A204.1 (cell line): ENCODE data around the gene RABGAP1L.
"Not testable (repeated sequence)": the region's sequence is repeated elsewhere in the genome, so short reads cannot be mapped to it uniquely, and the experiment has no call there.

Source experiments
- FAIRE-seq: peaks from 2 replicates; lab custom pipeline; 2012; peaks lifted over from hg19 to GRCh38; lab: Jason Lieb, UNC

RABGAP1L gene

DNA sequence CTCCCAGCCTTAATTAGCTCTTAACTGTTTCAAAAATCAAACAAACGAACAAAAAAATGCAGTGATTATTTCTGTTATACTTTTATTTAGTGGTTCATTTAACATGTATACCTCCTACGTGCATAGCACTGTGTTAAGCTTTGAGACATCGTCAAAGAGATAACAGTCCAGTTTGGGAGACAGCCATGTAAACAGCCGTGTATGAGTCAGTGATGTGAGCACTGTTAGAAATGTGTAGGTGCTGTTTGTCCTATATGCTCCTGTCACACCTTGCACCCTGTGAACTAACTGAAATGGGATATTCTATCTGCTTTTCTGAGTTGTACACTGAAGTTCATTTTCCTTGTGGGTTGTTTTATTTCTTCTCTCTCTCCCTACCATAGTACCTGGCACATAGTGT, 730.7 kb downstream of the RABGAP1L start:
- FAIRE-seq: no peak

GRCh38 chr1:174892016-174892415, 732.7 kb downstream of the RABGAP1L start:
- FAIRE-seq: no peak

GRCh38 chr1:174894117-174894762, 734.9 kb downstream of the RABGAP1L start:
- FAIRE-seq: no peak

DNA sequence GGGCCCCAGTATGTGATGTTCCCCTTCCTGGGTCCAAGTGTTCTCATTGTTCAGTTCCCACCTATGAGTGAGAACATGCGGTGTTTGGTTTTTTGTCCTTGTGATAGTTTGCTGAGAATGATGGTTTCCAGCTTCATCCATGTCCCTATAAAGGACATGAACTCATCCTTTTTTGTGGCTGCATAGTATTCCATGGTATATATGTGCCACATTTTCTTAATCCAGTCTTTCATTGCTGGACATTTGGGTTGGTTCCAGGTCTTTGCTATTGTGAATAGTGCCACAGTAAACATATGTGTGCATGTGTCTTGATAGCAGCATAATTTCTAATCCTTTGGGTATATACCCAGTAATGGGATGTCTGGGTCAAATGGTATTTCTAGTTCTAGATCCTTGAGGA, 736.3 kb downstream of the RABGAP1L start:
- FAIRE-seq: not testable (repeated sequence)

GRCh38 chr1:174898102-174898797, 738.9 kb downstream of the RABGAP1L start:
- FAIRE-seq: no peak

GRCh38 chr1:174900317-174900716, 741.0 kb downstream of the RABGAP1L start:
- FAIRE-seq: no peak

GRCh38 chr1:174902531-174903099, 743.3 kb downstream of the RABGAP1L start:
- no peak for FAIRE-seq

DNA sequence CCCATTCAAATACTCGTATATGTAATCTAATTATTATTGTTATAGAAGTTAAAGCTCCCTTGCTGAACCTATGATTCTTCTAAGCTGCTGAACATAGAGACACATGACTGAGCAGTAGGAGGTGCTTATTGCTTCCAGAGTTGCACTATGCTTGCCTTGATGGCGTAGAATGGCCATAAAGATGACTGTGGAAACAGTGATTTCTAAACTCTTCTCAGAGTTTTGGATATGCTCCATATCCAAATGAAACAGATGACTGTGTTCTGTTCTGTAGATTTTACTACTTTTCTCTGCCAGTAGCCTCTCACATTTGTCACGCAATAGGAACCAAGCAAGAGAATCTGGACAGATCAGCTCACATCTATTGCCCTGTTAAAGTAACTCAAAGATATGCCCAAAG, 752.3 kb downstream of the RABGAP1L start:
- FAIRE-seq: no peak

DNA sequence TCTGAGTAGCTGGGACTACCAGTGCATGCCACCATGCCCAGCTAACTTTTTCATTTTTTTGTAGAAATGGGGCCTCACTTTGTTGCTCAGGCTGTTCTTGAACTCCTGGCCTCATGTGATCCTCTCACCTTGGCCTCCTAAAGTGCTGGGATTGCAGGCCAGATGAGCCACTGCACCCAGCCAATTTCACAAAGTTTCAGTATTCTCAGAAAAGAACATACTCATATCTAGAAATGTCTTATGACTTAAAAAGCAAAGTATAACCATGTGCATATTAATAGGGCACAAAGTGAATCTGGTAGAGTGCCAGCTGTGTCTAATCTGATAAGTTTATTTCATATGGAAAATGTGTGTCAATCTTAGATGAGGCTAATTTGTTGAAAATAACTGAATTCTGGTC, 752.9 kb downstream of the RABGAP1L start:
- no peak for FAIRE-seq

DNA sequence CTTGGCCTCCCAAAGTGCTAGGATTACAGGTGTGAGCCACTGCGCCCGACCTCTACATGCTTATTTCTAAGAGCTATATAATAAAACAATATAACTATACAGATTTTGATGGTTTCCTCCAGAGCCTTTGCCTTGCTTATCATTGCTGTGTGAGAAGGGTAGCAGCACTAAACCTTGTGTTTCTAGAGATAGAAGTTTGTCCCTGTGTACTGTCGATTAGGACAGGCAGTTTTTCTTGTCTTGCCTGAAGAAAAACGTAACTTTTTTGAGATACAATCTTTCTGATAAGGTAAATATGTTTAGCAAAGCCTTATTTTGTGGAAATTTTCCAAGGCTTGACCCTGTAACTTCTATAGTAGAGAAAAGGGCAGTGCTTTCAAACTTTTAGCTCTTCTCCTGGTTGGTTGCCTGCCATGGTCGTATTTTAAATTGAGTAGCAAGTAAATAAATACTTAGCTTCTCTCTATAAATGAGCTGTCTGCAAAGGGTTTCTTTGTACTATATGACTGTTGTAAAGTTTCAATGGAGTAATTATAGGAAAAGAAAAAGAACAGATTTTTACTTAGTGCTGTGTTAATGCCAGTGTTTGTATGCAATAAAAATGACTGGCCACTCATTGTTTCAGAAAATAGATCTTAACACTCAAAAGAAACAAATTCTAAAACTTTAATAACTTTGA, 754.0 kb downstream of the RABGAP1L start:
- no peak for FAIRE-seq

GRCh38 chr1:174914991-174915390, 755.7 kb downstream of the RABGAP1L start:
- FAIRE-seq: no peak

DNA sequence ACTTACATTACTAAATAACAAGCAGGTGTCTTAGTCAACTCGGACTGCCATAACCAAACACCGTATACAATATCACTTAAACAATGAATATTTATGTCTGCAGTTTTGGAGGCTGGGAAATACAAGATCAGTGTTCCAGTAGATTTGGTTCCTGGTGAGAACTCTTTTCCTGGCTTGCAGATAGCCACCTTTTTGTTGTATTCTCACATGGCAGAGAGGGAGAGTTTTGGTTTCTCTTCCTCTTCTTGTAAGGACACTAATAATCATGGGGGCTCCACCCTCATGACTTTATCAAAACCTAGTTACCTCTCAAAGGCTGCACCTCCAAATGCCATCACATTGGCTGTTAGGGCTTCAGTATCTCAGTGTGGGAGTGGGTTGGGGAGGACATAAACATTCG, 757.5 kb downstream of the RABGAP1L start:
- FAIRE-seq: no peak

DNA sequence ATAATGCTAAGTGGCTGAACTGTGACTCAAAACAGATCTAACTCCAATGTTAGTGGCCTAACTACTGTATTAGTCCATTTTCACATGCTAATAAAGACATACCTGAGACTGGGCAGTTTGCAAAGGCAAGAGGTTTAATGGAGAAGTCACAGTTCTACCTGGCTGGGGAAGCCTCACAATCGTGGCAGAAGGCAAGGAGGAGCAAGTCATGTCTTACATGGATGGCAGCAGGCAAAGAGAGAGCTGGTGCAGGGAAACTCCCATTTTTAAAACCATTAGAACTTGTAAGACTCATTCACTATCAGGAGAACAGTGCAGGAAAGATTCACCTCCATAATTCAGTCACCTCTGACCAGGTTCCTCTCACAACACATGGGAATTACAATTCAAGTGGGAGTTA, 760.8 kb downstream of the RABGAP1L start:
- no peak for FAIRE-seq

GRCh38 chr1:174922121-174922520, 762.8 kb downstream of the RABGAP1L start:
- no peak for FAIRE-seq

GRCh38 chr1:174923820-174924219, 764.5 kb downstream of the RABGAP1L start:
- FAIRE-seq: no peak

GRCh38 chr1:174928541-174928940, 769.2 kb downstream of the RABGAP1L start:
- FAIRE-seq: no peak

GRCh38 chr1:174931214-174931613, 771.9 kb downstream of the RABGAP1L start:
- no peak for FAIRE-seq

- FAIRE-seq: no peak
These were observed 773.3 kb downstream of the RABGAP1L start for GRCh38 chr1:174932587-174932986.

DNA sequence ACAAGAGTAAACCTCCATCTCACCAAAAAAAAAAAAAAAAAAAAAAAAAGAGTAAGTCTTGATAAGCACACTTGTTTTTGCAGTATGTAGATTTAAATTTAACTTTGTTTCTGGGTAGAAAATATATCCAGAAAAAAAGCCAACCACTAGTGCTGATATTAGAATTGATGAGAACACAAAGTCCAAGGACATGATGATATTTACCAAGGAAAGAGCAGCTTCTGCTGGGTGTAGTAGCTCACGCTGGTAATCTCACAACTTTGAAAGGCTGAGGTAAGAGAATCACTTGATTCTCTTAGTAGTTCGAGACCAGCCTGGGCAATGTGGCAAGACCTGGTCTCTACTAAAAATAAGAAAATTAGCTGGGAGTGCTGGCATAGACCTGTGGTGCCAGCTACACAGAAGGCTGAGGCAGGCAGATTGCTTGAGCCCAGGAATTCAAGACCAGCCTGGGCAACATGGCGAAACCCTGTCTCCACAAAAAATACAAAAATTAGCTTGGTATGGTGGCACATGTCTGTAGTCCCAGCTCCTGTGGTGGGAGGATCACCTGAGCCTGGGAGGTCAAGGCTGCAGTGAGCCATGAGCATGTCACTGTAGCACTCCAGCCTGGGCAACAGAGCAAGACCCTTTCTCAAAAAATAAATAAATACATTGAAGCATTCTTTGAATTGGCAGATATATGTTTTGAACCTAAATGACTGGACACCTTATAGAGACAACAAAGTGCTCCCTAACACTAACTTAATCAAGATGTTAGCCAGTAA, 776.8 kb downstream of the RABGAP1L start:
- no peak for FAIRE-seq

DNA sequence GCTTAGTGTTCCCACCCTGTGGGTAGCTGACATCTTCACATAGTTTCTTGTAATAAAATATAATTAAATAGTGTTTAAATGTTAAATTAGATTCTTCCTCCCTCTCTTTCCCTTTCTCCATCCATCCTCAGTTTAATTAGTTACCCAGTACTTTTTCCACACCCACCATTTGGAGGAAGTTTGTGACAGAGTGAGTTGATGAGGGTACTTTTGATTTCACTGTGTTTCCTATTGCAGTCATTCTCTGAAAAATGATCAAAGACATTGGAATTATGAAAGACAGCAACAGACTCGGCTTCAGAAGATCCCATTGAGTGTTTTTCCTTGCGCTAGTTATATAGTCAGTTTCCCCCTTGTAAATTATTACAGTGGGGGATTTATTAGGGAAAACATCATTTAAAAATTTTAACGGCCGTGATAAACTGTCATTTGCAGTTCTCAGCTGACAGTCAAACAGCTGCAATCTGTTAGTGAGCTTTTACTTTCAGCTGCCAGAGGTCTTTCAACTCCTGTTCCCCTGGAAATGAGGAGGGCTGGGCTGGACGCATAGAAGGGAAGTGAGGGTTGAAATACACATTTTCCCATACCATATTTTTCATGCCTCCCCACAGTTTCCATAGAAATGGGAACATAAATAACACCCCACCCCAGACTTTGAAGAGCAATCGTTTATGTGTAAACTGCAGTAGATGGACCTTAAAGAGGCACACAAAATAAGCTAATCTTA, 779.1 kb downstream of the RABGAP1L start:
- no peak for FAIRE-seq

- no peak for FAIRE-seq
These were observed 780.6 kb downstream of the RABGAP1L start for GRCh38 chr1:174939775-174940545.
